ENCODE data around the gene DYSF. TPM values are rescaled to one million over a fixed set of nuclear protein-coding genes. Genes with fewer than 3 reads are reported as not detected.

Gene DYSF
- total RNA-seq, 1 donor from 2014 or later = 37.7 TPM

DNA sequence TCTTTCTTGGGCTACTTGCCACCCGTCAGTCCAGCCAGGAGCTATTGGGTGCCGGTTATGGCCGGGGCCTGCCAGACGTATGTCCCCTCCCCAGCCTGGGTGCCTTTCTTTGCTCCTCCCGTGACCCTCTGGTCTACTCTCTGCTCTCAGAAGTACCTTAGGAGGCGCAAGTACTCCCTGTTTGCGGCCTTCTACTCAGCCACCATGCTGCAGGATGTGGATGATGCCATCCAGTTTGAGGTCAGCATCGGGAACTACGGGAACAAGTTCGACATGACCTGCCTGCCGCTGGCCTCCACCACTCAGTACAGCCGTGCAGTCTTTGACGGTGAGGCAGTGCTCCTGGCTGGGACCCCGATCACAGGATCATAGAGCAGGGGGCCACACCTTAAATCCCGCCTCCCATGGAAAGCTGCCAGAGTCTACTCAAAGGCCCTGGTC is 99.5 kb downstream of the DYSF start:
- intact Hi-C loops (cut with DNase I) = no loop called here
- H3K9me3 ChIP-seq = no peaks in the 10 kb centered on the region
- DNase-seq (no peak), ATAC-seq (no peak)
- H3K4me1 ChIP-seq = no peaks in the 10 kb centered on the region
- no peak overlapping the region for H3K4me3 ChIP-seq
- H3K27me3 ChIP-seq = no peaks in the 10 kb centered on the region
- no peak for TF ChIP-seq CTCF (IDR thresholded peaks at IDR 0.05)
- no peak overlapping the region for H3K27ac ChIP-seq
- H3K36me3 ChIP-seq = no peaks in the 10 kb centered on the region

DNA sequence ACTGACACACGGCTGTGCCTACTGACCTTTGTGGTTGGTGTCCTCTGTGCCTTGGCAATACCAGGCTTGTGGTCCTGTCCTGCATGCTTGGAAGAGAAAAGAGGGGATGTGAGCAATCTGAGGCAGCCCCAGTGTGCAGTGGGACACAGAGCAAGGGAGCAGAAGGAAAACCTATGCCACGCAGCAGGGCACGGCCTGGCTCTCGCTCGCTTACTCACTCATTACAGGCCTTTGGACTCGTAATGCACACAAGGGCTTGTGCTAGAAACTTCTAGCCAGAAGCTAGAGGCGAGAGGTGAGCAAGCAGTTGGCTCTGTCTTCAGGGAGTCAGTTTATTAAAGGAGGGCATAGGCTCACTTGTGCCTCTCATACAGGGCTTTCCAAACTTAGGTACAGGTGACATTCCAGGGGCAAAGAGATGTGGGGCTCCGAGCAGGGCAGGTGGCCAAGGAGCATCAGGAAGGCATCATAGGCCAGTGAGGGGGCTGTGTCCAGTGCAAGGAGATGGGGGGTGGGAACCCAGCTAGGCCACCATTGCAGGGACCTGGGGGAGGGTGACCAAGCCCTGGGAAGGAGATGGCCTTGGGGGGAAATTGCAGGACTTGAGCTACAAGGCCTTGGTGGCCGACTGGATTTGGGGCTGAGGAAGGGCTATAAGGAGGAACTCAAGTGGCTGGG is 100.8 kb downstream of the DYSF start:
- H3K4me1 ChIP-seq = no peaks in the 10 kb centered on the region
- ATAC-seq = no peak
- intact Hi-C loops (cut with DNase I) = no loop called here
- H3K27ac ChIP-seq = no peak overlapping the region
- H3K9me3 ChIP-seq = no peaks in the 10 kb centered on the region
- no peaks in the 10 kb centered on the region for H3K27me3 ChIP-seq
- TF ChIP-seq CTCF (IDR thresholded peaks at IDR 0.05) = no peak
- no peak for DNase-seq
- H3K36me3 ChIP-seq = no peaks in the 10 kb centered on the region
- no peak overlapping the region for H3K4me3 ChIP-seq

DNA sequence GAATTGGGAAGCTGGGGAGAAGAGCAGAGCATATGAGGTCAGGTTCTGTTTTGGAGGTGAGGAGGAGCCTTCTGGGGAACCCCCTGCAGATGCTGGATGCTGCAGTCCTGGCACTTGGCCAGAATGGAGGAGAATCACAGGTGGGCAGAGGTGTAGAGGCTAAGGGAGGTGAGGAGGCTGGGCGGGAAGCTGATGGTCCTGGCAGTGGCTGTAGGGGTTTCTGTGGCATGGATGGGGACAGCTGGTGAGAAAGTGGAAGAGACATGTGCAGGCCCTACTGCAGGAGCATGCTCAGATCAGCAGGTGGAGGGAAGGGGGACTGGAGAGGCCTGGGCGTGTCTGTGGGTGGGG is 101.3 kb downstream of the DYSF start:
- no peak for TF ChIP-seq CTCF (IDR thresholded peaks at IDR 0.05)
- intact Hi-C loops (cut with DNase I) = no loop called here
- Histone ChIP-seq H3K36me3 (no peaks in the 10 kb centered on the region), H3K4me3 (no peak overlapping the region), H3K27me3 (no peaks in the 10 kb centered on the region), H3K9me3 (no peaks in the 10 kb centered on the region), H3K4me1 (no peaks in the 10 kb centered on the region), H3K27ac (no peak overlapping the region)
- no peak for DNase-seq
- no peak for ATAC-seq

- Histone ChIP-seq H3K36me3 (no peaks in the 10 kb centered on the region), H3K4me1 (no peaks in the 10 kb centered on the region), H3K27ac (no peak overlapping the region), H3K4me3 (no peak overlapping the region), H3K27me3 (no peaks in the 10 kb centered on the region), H3K9me3 (no peaks in the 10 kb centered on the region)
- ATAC-seq = no peak
- DNase-seq = no peak
- intact Hi-C loops (cut with DNase I) = no loop called here
- no peak for TF ChIP-seq CTCF (IDR thresholded peaks at IDR 0.05)
These were observed 102.6 kb downstream of the DYSF start for GRCh38 chr2:71555798-71556454.

DNA sequence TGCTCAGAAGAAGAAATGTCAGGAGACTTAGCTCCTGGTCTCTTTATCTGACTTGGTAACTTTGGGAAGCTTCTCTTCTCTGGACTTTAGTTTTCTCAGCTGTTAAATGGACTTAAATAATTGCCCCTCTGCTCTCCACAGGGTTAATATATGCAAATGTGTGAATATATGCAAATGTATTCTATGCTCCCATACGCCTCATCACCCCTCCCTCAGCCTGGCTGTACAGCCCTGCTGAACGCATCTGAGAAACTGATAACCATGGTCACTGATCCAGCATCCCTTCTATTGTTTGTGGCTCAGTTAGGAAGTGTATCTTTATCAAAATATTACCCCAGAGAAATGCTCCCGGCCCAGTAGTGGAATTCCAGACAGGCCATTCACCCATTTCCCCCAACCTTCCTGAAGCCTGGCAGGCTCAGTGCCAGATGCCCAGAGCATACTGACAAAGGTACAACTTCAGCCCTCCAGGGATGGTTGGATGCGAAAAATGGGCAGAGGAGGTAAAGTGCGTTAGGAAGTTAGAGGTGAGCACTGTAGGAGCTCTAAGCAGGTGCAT is 103.4 kb downstream of the DYSF start:
- no peaks in the 10 kb centered on the region for H3K36me3 ChIP-seq
- H3K4me1 ChIP-seq = no peaks in the 10 kb centered on the region
- no peaks in the 10 kb centered on the region for H3K9me3 ChIP-seq
- H3K27me3 ChIP-seq = no peaks in the 10 kb centered on the region
- no peak for TF ChIP-seq CTCF (IDR thresholded peaks at IDR 0.05)
- ATAC-seq (no peak), DNase-seq (no peak)
- H3K4me3 ChIP-seq = no peak overlapping the region
- intact Hi-C loops (cut with DNase I) = no loop called here
- H3K27ac ChIP-seq = no peak overlapping the region
